GM21515 (cell line): ENCODE measurements around the gene CDPF1.

ENCODE experiments used
- ATAC-seq: cut with Tn5 transposase; IDR thresholded peaks from one replicate; pipeline ENCODE4 v1.9.1; 2021; ENCODE audit not compliant: unreplicated experiment

The CDPF1 gene

DNA sequence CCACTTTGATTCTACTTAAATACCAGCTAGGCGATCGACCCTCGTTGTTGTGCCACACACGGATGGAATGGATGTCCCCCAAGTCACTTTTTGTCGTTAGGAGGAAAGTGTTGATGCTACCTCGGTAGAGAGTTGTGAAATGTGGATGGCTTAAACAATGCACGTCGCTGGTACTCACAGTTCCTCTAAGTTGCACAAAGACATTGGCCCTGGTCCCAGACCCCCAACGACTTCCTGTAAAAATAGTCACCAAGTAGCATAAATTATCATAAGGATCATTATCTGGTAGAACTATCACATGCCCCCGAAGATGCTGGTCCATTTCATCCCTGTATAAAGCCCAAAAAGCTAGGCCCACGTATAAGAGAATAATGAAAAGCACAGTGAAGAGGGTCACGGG lies 9.3 kb upstream of the CDPF1 start:
- ATAC-seq: no peak

DNA sequence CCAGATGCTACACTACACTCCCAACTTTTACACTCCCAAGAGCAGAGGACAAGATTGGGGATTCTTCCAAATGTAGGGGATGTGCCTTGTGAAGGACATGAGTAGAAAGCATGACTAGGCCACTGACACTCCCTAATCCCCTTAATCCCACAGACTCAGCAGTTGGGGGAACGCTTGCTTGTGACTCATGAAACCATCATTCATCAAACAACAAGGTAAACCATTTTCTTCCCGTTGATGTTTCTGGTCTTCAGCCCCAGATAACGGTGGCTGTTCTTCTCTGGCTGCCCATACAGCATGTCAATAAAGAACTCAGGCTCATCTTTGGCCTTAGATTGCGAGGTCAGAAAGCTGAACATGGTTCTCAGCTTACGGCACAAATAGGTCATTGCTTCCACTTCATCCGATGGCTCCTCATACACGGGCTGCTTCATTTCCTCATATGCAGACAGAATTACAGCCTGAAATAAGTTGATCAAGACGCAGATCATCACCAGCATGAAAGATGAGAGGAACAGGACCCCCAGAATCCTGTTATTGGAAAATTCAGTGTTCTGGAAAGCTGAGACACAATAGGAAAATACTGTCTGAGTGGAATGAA lies 6.4 kb upstream of the CDPF1 start:
- ATAC-seq: no peak

- ATAC-seq: no peak
These were observed 1.8 kb upstream of the CDPF1 start for GRCh38 chr22:46251816-46252380.

- no peak for ATAC-seq
These were observed 1.2 kb upstream of the CDPF1 start for GRCh38 chr22:46251266-46251665.

DNA sequence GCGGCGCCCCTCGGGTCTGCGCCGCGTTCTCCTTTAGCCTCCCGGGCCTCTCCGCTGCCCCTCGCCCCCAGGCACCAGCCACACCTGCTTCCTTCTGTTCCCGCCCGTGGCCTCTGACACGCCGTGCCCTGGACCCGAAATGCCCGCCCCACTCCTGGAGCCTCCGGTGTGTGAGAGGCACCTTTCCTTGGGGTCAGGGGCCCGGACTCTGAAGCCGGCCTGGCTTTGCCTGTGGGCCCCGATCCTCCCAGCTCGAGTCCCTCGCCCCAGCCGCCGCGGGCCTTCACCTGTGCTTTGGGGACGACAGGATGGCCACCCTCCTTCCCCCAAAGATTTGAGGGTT lies 661 bp upstream of the CDPF1 start:
- ATAC-seq: no peak

DNA sequence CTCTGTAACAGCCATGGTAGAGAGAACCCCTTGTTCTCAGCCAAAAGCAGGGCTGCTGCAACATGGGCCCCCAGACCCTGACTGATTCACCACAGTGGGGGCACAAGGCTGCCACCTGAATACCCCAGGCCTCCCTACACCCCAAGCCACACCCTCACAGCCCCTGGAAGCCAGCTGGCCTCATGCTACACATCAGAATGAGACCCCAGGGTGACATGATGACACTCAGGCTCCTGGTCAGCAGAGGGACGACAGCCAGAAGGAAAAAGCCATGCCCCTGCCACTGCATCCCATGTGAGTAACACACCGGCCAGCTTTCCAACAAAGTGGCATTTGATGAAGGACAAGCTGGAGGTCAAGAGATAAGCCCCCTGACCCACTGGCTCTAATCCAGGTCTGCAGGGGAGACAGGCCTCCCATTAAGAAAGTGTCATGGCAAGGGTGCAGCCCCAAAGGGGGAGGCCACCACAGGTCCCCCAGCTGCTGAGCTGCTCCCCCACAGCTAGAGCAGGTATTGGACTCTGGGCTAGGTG lies 2.6 kb downstream of the CDPF1 start:
- ATAC-seq: no peak

- ATAC-seq: no peak
These were observed 3.9 kb downstream of the CDPF1 start for GRCh38 chr22:46246178-46246577.

DNA sequence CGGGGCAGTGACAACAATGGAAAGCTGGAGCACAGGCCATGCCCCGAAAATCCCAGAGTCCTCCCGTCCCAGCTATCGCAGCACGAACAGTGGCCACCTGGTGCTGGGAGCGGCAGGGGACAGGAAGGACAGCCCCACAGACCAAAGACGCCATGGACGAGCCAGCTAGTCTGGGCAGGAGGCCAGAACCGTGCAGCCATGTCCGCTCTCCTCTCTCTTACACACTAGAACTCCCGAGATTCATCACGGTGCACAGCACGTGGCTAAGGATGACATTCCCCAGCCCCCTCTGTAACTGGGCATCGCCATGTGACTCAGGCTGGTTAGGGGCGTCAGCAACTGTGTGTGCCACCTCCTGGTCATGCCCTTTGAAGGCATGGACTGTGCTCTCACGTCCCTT lies 4.6 kb downstream of the CDPF1 start:
- ATAC-seq: no peak

DNA sequence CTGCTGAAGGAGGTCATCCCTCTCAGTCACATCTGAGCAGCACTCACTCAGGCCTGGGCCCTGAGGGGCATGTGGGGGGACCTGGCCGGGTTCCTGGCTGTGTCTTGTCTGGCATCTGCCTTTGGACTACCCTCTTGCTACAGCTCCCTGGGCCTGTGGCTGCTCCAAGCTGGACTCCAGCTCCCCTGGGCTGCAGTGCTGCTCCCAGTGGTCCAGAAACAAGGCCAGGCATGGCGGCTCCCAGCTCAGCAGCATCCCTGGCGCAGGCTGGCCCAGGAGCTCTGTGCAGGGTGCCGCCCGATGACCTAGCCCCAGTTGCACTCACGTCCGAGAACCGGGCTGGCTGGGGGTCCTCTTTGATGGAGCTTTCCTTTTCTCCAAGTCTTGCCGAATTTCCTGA lies 5.3 kb downstream of the CDPF1 start:
- ATAC-seq: no peak

DNA sequence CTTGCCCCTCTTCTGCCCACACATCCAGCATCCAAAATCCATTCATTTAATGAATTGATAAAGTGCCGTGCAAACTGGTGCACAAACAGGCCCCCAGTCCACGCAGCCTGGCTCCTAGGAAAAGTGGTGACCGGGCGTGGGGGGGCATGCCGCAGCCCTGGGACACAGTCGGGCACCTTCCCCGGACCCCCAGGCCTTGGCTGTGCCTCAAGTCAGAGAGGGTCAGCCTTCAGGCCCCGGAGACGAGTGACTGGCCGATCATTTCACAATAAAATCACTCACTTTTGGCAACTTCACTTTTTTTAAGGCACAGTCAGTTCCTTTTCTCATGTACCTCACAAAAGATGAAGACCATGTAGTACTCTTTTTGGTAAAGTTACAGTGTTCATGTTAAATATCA lies 8.0 kb downstream of the CDPF1 start:
- no peak for ATAC-seq

GRCh38 chr22:46241396-46242007 lies 8.6 kb downstream of the CDPF1 start:
- ATAC-seq: no peak

DNA sequence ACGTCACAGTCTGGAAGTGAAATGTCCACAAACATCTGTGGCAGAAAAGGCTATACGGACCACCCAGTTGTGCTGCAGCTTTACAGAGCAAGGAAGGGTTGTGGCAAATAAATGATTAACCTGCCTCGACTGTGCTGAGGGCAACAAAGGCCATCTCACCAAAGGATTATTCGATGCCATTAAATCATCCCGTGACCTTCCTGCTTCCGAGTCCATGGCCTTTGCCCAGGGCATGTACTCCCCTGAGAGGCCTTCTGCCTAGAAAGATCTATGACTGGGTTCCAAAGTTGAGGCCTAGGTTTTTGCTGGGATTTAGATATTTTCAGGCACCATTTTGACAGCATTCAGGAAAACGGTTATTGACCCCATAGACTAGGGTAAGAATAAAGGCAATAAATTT lies 9.2 kb downstream of the CDPF1 start:
- no peak for ATAC-seq

GRCh38 chr22:46240506-46240905 lies 9.6 kb downstream of the CDPF1 start:
- ATAC-seq: no peak

- ATAC-seq: no peak
These were observed 10.0 kb downstream of the CDPF1 start for GRCh38 chr22:46240073-46240472.

GRCh38 chr22:46239261-46240048 lies 10.6 kb downstream of the CDPF1 start:
- no peak for ATAC-seq

- no peak for ATAC-seq
These were observed 11.6 kb downstream of the CDPF1 start for GRCh38 chr22:46238541-46238940.

- no peak for ATAC-seq
These were observed 12.5 kb downstream of the CDPF1 start for GRCh38 chr22:46237453-46238124.

- ATAC-seq: no peak
These were observed 15.1 kb downstream of the CDPF1 start for GRCh38 chr22:46234969-46235368.

DNA sequence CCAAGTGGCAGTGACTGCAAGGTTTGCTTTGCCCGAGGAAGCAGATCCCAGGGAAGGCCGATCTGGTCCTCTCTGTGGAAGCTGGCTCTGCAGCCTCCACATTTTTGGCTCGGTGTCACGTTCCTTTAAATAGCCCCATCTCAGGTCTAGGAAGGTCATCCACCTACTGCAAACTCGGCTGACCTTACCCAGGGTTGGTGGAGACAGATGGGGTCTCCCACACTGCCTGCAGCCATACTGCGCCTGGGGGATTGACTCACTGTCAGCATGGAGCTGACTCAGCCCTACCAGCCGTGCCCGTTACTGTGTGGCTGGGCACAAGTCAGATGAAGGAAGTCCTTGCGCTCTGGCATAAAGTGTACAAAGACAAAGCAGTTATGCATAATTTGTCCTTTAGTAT lies 16.9 kb downstream of the CDPF1 start:
- ATAC-seq: no peak

DNA sequence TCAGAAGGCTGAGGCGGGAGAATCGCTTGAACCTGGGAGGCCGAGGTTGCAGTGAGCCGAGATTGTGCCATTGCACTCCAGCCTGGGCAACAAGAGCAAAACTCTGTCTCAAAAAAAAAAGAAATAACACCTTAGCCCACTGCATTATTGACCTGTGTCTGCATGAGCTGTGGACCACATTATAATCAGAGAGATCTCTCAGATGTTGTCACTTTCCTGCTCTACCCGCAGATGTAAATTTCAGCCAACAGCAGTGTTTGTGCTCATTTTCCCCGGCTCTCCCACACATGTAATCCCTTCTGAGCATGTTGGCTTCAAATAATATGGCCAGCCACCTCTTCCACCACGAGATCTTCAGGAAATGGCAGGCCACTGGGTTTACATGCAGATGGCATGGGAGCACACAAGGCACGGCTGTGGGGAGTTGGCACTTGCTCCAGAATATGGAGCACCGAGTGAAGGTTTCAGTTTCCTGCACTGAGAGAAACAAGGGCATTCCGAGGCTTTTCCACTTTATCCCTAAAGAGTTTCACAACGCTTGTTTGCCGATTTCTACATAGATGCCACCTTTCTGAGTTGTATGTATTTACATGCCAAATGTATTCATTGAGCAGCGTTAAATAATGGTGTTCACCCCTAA lies 19.7 kb downstream of the CDPF1 start:
- no peak for ATAC-seq

GRCh38 chr22:46229701-46230100 lies 20.4 kb downstream of the CDPF1 start:
- ATAC-seq: no peak
